ENCODE results near the gene ANKRD24.
"Not testable (repeated sequence)": the region's sequence is repeated elsewhere in the genome, so short reads cannot be mapped to it uniquely, and the experiment has no call there.

Gene ANKRD24

DNA sequence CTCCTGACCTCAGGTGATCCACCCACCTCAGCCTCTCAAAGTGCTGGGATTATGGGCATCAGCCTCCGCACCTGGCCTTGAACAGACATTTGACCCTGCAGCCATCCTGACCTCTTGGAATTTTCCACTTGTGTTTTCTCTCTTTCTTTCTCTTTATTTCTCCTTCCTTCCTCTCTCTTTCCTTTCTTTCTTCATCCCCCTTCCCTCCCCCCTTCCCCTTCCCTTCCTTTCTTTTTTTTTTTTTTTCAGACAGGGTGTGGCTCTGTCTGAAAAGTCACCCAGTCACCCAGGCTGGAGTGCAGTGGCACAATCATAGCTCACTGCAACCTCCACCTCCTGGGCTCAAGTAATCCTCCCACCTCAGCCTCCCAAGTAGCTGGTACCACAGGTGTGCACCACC is 36.0 kb downstream of the ANKRD24 start:
- H3K27ac ChIP-seq (ENCODE audit: extremely low read depth, low read depth, low read length); H3K9me3 ChIP-seq (ENCODE audit: control insufficient read depth, insufficient read depth, low read depth, low read length); POLR2A ChIA-PET; H3K36me3 ChIP-seq (ENCODE audit: control insufficient read depth in 2 of 2, insufficient read depth in 1 of 2, low read length in 2 of 2); H3K4me1 ChIP-seq (ENCODE audit: control insufficient read depth, insufficient read depth, low read length); H3K4me3 ChIP-seq (ENCODE audit: low read depth, low read length): not testable (repeated sequence)
- CTCF ChIA-PET: interaction anchor here (0.6 kb wide), 1 partner anchor 62 kb away, joined by 3 read pairs; no protein-coding TSS in a partner anchor
- TF ChIP-seq PRDM1 (tag by site-specific recombination; IDR thresholded peaks at IDR 0.05) (peak; percentile 84), ZNF366 (tag by site-specific recombination; conservative IDR thresholded peaks at IDR 0.05) (peak; percentile 48)

DNA sequence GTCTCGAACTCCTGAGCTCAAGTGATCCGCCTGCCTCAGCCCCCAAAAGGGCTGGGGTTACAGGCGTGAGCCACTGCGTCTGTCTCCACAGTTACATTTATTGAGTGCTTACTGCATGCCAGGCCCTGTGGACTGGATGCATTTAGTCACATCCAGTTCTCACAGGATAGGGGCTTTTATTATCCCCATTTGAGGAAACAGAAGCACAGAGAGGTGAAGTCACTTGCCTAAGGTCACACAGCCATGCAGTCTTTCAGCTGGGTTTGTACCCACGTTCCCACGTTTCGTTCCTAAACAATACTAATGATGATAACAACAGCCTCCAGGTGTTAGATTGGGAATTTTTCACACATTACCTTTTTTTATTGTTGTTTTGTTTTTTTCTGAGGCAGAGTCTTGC is 37.7 kb downstream of the ANKRD24 start:
- Histone ChIP-seq H3K4me3 (ENCODE audit: low read depth, low read length) (no peak overlapping the region), H3K4me1 (ENCODE audit: control insufficient read depth, insufficient read depth, low read length) (no peaks in the 10 kb centered on the region), H3K9me3 (ENCODE audit: control insufficient read depth, insufficient read depth, low read depth, low read length) (no peaks in the 10 kb centered on the region), H3K27ac (ENCODE audit: extremely low read depth, low read depth, low read length) (no peak overlapping the region), H3K36me3 (ENCODE audit: control insufficient read depth in 2 of 2, insufficient read depth in 1 of 2, low read length in 2 of 2) (no peaks in the 10 kb centered on the region)
- no peak for TF ChIP-seq ZEB2 (tag by site-specific recombination; IDR thresholded peaks at IDR 0.05)
- TF ChIP-seq IKZF3 (tag by site-specific recombination; IDR thresholded peaks at IDR 0.05): no peak
- no peak for TF ChIP-seq GLI2 (tag by site-specific recombination; IDR thresholded peaks at IDR 0.05; ENCODE audit: borderline replicate concordance, low read depth)
- TF ChIP-seq ZSCAN23 (tag by site-specific recombination; IDR thresholded peaks at IDR 0.05): no peak
- TF ChIP-seq ZNF621 (tag by site-specific recombination; IDR thresholded peaks at IDR 0.05): no peak
- no peak for TF ChIP-seq YY2 (tag by site-specific recombination; IDR thresholded peaks at IDR 0.05)
- TF ChIP-seq ZBTB48 (tag by site-specific recombination; IDR thresholded peaks at IDR 0.05): no peak
- TF ChIP-seq ZNF366 (tag by site-specific recombination; conservative IDR thresholded peaks at IDR 0.05): no peak
- TF ChIP-seq, protein P1, sequence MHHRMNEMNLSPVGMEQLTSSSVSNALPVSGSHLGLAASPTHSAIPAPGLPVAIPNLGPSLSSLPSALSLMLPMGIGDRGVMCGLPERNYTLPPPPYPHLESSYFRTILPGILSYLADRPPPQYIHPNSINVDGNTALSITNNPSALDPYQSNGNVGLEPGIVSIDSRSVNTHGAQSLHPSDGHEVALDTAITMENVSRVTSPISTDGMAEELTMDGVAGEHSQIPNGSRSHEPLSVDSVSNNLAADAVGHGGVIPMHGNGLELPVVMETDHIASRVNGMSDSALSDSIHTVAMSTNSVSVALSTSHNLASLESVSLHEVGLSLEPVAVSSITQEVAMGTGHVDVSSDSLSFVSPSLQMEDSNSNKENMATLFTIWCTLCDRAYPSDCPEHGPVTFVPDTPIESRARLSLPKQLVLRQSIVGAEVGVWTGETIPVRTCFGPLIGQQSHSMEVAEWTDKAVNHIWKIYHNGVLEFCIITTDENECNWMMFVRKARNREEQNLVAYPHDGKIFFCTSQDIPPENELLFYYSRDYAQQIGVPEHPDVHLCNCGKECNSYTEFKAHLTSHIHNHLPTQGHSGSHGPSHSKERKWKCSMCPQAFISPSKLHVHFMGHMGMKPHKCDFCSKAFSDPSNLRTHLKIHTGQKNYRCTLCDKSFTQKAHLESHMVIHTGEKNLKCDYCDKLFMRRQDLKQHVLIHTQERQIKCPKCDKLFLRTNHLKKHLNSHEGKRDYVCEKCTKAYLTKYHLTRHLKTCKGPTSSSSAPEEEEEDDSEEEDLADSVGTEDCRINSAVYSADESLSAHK (tag by site-specific recombination; IDR thresholded peaks at IDR 0.05): no peak
- CTCF ChIA-PET: interaction anchor here (0.7 kb wide), 1 partner anchor 120 kb away, joined by 3 read pairs; no protein-coding TSS in a partner anchor
- POLR2A ChIA-PET: no interaction called here

DNA sequence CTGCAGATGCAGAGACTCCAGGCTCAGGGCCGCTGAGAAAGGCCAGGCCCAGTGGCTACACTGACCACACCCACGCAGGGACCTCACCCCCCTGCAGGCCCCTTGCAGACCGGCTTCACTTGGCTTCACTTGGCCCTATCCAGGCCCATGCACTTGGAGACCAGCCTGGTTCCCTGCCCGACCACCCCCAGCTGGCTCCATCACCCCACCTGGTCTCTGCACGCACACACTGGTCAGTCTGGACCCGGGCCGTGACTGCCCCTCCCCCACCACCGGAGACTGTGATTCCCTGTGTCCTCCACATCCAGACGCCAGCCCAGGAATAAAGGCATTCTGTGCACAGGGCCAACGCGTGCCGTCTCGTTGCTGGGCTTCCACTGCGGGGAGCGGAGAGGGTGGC is 42.0 kb downstream of the ANKRD24 start:
- TF ChIP-seq HOXD13 (CRISPR knock-in tag; IDR thresholded peaks at IDR 0.05; ENCODE audit: borderline replicate concordance) (no peak), ZBTB8A (tag by site-specific recombination; IDR thresholded peaks at IDR 0.05) (no peak), GLIS2 (tag by site-specific recombination; IDR thresholded peaks at IDR 0.05) (peak; percentile 51; the same call in 1 of the 2 replicates), ZNF175 (tag by site-specific recombination; IDR thresholded peaks at IDR 0.05) (no peak), GLIS1 (tag by site-specific recombination; IDR thresholded peaks at IDR 0.05) (peak; percentile 73)
- Histone ChIP-seq H3K9me3 (ENCODE audit: control insufficient read depth, insufficient read depth, low read depth, low read length) (no peaks in the 10 kb centered on the region), H3K4me3 (ENCODE audit: low read depth, low read length) (no peak overlapping the region), H3K36me3 (ENCODE audit: control insufficient read depth in 2 of 2, insufficient read depth in 1 of 2, low read length in 2 of 2) (no peaks in the 10 kb centered on the region), H3K27ac (ENCODE audit: extremely low read depth, low read depth, low read length) (no peak overlapping the region), H3K4me1 (ENCODE audit: control insufficient read depth, insufficient read depth, low read length) (no peaks in the 10 kb centered on the region)
- ChIA-PET CTCF (no interaction called here), POLR2A (no interaction called here)

DNA sequence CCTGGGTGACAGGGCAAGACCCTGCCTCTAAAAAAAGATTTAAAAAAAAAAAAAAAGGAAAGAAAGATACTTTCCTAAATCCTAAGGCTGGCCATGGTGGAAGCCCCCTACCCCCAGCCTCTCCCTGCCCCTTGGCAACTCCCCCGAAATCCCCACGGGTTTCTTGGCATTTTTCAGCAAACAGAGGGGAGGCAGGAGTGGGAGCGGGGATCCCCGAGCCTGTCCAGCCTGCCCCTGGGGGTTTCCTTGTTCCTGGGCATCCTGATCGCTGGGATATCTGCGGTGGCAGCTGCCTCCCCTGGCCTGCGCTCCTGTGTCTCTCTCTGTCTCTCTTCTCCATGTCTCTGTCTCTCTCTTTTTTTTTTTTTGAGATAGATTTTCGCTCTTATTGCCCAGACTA is 43.4 kb downstream of the ANKRD24 start:
- ChIA-PET POLR2A (no interaction called here), CTCF (interaction anchor here (0.5 to 0.6 kb wide), 2 partner anchors 13 to 15 kb away, joined by 3 to 4 read pairs; no protein-coding TSS in a partner anchor)
- Histone ChIP-seq H3K27ac (ENCODE audit: extremely low read depth, low read depth, low read length) (no peak overlapping the region), H3K9me3 (ENCODE audit: control insufficient read depth, insufficient read depth, low read depth, low read length) (no peaks in the 10 kb centered on the region), H3K4me3 (ENCODE audit: low read depth, low read length) (no peak overlapping the region), H3K4me1 (ENCODE audit: control insufficient read depth, insufficient read depth, low read length) (no peaks in the 10 kb centered on the region), H3K36me3 (ENCODE audit: control insufficient read depth in 2 of 2, insufficient read depth in 1 of 2, low read length in 2 of 2) (no peaks in the 10 kb centered on the region)
- TF ChIP-seq ZNF777 (tag by site-specific recombination; IDR thresholded peaks at IDR 0.05; ENCODE audit: borderline replicate concordance): no peak
- no peak for TF ChIP-seq EGR2 (tag by site-specific recombination; IDR thresholded peaks at IDR 0.05; ENCODE audit: low read depth)
- TF ChIP-seq ZNF248 (tag by site-specific recombination; IDR thresholded peaks at IDR 0.05): no peak
- TF ChIP-seq, protein P2, sequence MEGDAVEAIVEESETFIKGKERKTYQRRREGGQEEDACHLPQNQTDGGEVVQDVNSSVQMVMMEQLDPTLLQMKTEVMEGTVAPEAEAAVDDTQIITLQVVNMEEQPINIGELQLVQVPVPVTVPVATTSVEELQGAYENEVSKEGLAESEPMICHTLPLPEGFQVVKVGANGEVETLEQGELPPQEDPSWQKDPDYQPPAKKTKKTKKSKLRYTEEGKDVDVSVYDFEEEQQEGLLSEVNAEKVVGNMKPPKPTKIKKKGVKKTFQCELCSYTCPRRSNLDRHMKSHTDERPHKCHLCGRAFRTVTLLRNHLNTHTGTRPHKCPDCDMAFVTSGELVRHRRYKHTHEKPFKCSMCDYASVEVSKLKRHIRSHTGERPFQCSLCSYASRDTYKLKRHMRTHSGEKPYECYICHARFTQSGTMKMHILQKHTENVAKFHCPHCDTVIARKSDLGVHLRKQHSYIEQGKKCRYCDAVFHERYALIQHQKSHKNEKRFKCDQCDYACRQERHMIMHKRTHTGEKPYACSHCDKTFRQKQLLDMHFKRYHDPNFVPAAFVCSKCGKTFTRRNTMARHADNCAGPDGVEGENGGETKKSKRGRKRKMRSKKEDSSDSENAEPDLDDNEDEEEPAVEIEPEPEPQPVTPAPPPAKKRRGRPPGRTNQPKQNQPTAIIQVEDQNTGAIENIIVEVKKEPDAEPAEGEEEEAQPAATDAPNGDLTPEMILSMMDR (tag by site-specific recombination; IDR thresholded peaks at IDR 0.05): no peak
- no peak for TF ChIP-seq ZNF366 (tag by site-specific recombination; conservative IDR thresholded peaks at IDR 0.05)
- TF ChIP-seq ZNF433 (tag by site-specific recombination; IDR thresholded peaks at IDR 0.05; ENCODE audit: low read depth): no peak
- no peak for TF ChIP-seq ZNF654 (tag by site-specific recombination; IDR thresholded peaks at IDR 0.05; ENCODE audit: low read depth)
- no peak for TF ChIP-seq ZSCAN30 (tag by site-specific recombination; IDR thresholded peaks at IDR 0.05)
- no peak for TF ChIP-seq PRDM1 (tag by site-specific recombination; IDR thresholded peaks at IDR 0.05)
- TF ChIP-seq, protein P3, sequence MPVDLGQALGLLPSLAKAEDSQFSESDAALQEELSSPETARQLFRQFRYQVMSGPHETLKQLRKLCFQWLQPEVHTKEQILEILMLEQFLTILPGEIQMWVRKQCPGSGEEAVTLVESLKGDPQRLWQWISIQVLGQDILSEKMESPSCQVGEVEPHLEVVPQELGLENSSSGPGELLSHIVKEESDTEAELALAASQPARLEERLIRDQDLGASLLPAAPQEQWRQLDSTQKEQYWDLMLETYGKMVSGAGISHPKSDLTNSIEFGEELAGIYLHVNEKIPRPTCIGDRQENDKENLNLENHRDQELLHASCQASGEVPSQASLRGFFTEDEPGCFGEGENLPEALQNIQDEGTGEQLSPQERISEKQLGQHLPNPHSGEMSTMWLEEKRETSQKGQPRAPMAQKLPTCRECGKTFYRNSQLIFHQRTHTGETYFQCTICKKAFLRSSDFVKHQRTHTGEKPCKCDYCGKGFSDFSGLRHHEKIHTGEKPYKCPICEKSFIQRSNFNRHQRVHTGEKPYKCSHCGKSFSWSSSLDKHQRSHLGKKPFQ (tag by site-specific recombination; IDR thresholded peaks at IDR 0.05): no peak
- TF ChIP-seq ZNF184 (tag by site-specific recombination; IDR thresholded peaks at IDR 0.05): no peak
